ENCODE results near the gene C12orf75.
"Not testable (repeated sequence)": the region's sequence is repeated elsewhere in the genome, so short reads cannot be mapped to it uniquely, and the experiment has no call there.

Gene C12orf75

GRCh38 chr12:105296116-105297089 is 34.1 kb upstream of the C12orf75 start:
- DNase-seq (ENCODE audit: insufficient read length, low spot score) (no peak), FAIRE-seq (no peak)
- TF ChIP-seq, protein P1, sequence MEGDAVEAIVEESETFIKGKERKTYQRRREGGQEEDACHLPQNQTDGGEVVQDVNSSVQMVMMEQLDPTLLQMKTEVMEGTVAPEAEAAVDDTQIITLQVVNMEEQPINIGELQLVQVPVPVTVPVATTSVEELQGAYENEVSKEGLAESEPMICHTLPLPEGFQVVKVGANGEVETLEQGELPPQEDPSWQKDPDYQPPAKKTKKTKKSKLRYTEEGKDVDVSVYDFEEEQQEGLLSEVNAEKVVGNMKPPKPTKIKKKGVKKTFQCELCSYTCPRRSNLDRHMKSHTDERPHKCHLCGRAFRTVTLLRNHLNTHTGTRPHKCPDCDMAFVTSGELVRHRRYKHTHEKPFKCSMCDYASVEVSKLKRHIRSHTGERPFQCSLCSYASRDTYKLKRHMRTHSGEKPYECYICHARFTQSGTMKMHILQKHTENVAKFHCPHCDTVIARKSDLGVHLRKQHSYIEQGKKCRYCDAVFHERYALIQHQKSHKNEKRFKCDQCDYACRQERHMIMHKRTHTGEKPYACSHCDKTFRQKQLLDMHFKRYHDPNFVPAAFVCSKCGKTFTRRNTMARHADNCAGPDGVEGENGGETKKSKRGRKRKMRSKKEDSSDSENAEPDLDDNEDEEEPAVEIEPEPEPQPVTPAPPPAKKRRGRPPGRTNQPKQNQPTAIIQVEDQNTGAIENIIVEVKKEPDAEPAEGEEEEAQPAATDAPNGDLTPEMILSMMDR (IDR thresholded peaks at IDR 0.05; ENCODE audit: insufficient read depth, missing control alignments), result no peak

GRCh38 chr12:105300883-105301282 is 29.6 kb upstream of the C12orf75 start:
- TF ChIP-seq, protein P1 (IDR thresholded peaks at IDR 0.05; ENCODE audit: insufficient read depth, missing control alignments), result no peak
- FAIRE-seq, result no peak
- no peak for DNase-seq (ENCODE audit: insufficient read length, low spot score)

GRCh38 chr12:105301696-105302095 is 28.8 kb upstream of the C12orf75 start:
- TF ChIP-seq, protein P1 (IDR thresholded peaks at IDR 0.05; ENCODE audit: insufficient read depth, missing control alignments), result no peak
- FAIRE-seq (no peak), DNase-seq (ENCODE audit: insufficient read length, low spot score) (no peak)

DNA sequence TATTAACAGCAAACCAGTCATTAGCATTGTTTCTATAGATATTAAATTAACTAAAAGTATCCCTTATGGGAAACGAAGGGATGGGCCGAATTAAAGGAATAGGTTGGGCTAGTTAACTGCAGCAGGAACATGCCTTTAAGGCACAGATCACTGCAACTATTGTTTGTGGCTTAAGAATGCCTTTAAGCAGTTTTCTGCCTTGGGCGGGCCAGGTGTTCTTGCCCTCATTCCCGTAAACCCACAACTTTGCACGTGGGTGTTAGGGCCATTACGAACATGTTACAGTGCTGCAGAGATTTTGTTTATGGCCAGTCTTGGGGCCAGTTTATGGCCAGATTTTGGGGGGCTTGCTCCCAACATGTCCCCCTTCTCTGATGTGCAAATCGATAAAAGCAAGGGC is 27.5 kb upstream of the C12orf75 start:
- not testable (repeated sequence) for FAIRE-seq; DNase-seq (ENCODE audit: insufficient read length, low spot score)

- FAIRE-seq; DNase-seq (ENCODE audit: insufficient read length, low spot score): not testable (repeated sequence)
Measured at GRCh38 chr12:105304626-105305025, 25.9 kb upstream of the C12orf75 start.

- FAIRE-seq; DNase-seq (ENCODE audit: insufficient read length, low spot score): not testable (repeated sequence)
Measured at GRCh38 chr12:105307601-105308314, 22.7 kb upstream of the C12orf75 start.

DNA sequence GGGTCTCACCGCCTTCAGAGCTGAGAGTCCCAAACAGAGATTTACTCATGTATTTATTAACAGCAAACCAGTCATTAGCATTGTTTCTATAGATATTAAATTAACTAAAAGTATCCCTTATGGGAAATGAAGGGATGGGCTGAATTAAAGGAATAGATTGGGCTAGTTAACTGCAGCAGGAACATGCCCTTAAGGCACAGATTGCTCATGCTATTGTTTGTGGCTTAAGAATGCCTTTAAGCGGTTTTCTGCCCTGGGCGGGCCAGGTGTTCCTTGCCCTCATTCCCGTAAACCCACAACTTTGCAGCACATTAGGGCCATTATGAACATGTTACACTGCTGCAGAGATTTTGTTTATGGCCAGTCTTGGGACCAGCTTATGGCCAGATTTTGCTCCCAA is 21.7 kb upstream of the C12orf75 start:
- DNase-seq (ENCODE audit: insufficient read length, low spot score), result not testable (repeated sequence)

GRCh38 chr12:105309384-105309783 is 21.1 kb upstream of the C12orf75 start:
- not testable (repeated sequence) for FAIRE-seq; DNase-seq (ENCODE audit: insufficient read length, low spot score)

More for the DNA sequence above, 21.7 kb upstream of the C12orf75 start:
- not testable (repeated sequence) for FAIRE-seq

DNA sequence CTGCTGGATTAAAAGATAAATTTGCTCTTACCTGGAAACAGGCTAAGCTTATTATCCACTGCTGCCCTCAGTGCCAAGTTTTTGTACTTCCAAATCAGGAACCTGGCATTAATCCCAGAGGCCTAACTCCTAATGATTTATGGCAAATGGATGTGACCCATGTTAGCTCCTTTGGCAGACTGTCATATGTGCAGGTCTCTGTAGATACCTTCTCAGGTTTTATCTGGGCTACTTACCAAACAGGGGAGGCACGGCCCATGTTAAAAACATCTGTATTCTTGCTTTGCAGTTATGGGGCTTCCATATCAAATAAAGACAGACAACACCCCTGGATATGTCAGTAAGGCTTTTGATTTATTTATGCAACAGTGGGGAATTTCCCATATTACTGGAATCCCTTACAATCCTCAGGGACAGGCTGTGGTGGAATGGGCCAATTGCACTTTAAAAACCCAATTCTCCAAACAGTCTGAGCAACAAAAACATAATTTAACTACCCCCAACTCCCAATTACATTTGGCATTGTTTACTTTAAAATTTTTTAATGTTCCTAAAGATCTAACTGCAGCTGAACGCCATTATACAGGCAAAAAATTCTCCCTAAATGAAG is 19.9 kb upstream of the C12orf75 start:
- FAIRE-seq; DNase-seq (ENCODE audit: insufficient read length, low spot score): not testable (repeated sequence)

- not testable (repeated sequence) for FAIRE-seq; DNase-seq (ENCODE audit: insufficient read length, low spot score)
Measured at GRCh38 chr12:105311936-105312335, 18.6 kb upstream of the C12orf75 start.

- DNase-seq (ENCODE audit: insufficient read length, low spot score); FAIRE-seq: not testable (repeated sequence)
Measured at GRCh38 chr12:105313755-105314154, 16.7 kb upstream of the C12orf75 start.
